HEK293T (cell line): ENCODE measurements around the gene GATAD2A.

Source experiments
- CTCF ChIA-PET: fragments of 350-600 bp; formaldehyde crosslinking; extraction: SDS; loops from one replicate; lab custom pipeline; 2021; ENCODE audit warnings: antibody characterized with exemption, inconsistent platforms; lab: Yijun Ruan, JAX
- POLR2A ChIA-PET: fragments of 350-600 bp; formaldehyde crosslinking; extraction: SDS; loops from one replicate; lab custom pipeline; 2020; ENCODE audit warnings: antibody characterized with exemption, inconsistent platforms; lab: Yijun Ruan, JAX
- DNase-seq: peaks from one replicate; pipeline ENCODE4 v3.0.0; 2012; ENCODE audit warnings: mixed read lengths; ENCODE audit errors: extremely low spot score
- ARNT ChIP-seq: fragments of 450-650 bp; IDR thresholded peaks from 2 replicates; pipeline ENCODE4 v1.6.1; 2017; ENCODE audit warnings: mild to moderate bottlenecking
- BHLHE40 ChIP-seq: fragments of 450-650 bp; IDR thresholded peaks from 2 replicates; pipeline ENCODE4 v1.6.1; 2016; ENCODE audit warnings: mild to moderate bottlenecking, moderate library complexity, borderline replicate concordance
- CTBP1 ChIP-seq: fragments of 450-650 bp; IDR thresholded peaks from 2 replicates; pipeline ENCODE4 v1.6.1; 2016; ENCODE audit warnings: borderline replicate concordance
- ELF4 ChIP-seq: fragments of 450-650 bp; IDR thresholded peaks from 2 replicates; pipeline ENCODE4 v1.6.1; 2017; ENCODE audit warnings: antibody characterized with exemption
- FOXA1 ChIP-seq: fragments of 450-650 bp; IDR thresholded peaks from 2 replicates; pipeline ENCODE4 v1.6.1; 2016; ENCODE audit warnings: mild to moderate bottlenecking
- FOXK2 ChIP-seq: fragments of 450-650 bp; IDR thresholded peaks from 2 replicates; pipeline ENCODE4 v1.6.1; 2016; ENCODE audit warnings: mild to moderate bottlenecking
- FOXM1 ChIP-seq: fragments of 450-650 bp; IDR thresholded peaks from 2 replicates; pipeline ENCODE4 v1.6.1; 2017; ENCODE audit warnings: mild to moderate bottlenecking, borderline replicate concordance
- HDGF ChIP-seq: fragments of 450-650 bp; IDR thresholded peaks from 2 replicates; pipeline ENCODE4 v1.6.1; 2017; ENCODE audit warnings: antibody characterized with exemption, borderline replicate concordance
- L3MBTL2 ChIP-seq: fragments of 450-650 bp; conservative IDR thresholded peaks from 2 replicates; pipeline ENCODE4 v1.6.1; 2016; ENCODE audit warnings: mild to moderate bottlenecking
- LEF1 ChIP-seq: fragments of 450-650 bp; IDR thresholded peaks from 2 replicates; pipeline ENCODE4 v1.6.1; 2017; ENCODE audit warnings: mild to moderate bottlenecking, borderline replicate concordance
- NFRKB ChIP-seq: fragments of 450-650 bp; IDR thresholded peaks from 2 replicates; pipeline ENCODE4 v1.6.1; 2016; ENCODE audit warnings: mild to moderate bottlenecking, moderate library complexity
- SP1 ChIP-seq: fragments of 450-650 bp; IDR thresholded peaks from 2 replicates; pipeline ENCODE4 v1.6.1; 2017
- SUZ12 ChIP-seq: fragments of 450-650 bp; IDR thresholded peaks from 2 replicates; pipeline ENCODE4 v1.6.1; 2016; ENCODE audit warnings: mild to moderate bottlenecking
- TARDBP ChIP-seq: fragments of 450-650 bp; IDR thresholded peaks from 2 replicates; pipeline ENCODE4 v1.6.1; 2016
- ZNF384 ChIP-seq: fragments of 450-650 bp; IDR thresholded peaks from 2 replicates; pipeline ENCODE4 v1.6.1; 2016
- TF ChIP-seq, protein P1 (sequence below): fragments of 450-650 bp; IDR thresholded peaks from 2 replicates; pipeline ENCODE4 v1.6.1; 2016

GATAD2A gene

DNA sequence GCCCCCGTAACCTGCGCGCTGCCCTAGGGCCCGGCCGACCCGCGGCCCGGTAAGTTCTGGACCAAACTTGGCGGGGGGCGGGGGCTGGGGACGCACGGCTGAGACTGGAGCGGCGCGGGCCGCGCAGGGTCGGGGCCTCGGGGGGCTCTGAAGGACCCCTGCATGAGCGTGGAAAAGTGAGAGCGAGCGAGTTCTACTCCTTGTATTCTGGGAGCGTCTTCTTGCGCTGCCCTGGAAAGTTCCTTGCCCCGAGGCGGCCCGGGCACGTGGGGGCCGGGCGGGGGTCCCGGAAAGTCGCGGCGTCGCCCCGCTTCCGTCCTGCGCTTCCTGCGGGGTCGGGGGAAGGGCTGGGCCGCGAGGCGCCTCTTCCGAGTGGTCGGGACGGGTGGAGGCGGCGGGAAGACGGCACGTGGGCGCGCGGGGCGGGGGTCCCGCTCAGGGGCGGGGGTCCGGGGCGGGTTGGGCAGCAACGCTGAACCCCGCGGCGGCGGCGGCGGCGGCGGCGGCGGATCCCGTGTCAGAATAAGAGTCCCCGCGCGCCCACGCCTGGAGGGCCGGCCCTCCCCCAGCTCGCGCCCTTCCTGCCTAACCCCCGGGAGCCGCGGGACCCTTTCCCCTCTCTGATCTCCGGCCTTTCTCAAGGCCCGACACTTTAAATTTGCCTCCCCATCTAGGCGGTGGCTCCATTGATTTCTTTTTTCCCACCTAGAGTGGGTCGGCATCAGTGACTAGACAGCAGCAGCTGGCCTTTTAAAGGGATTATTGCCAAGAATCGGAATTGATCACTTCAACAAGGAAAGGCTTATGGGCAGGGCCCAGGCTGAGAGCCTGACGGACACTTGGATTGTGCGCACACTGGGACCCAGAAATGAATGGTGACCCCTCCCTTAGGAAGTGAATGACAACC lies 749 bp downstream of the GATAD2A start:
- CTCF ChIA-PET = interaction anchor here (1.5 kb wide), 1 partner anchor 9 kb away, joined by 4 read pairs; no protein-coding TSS in a partner anchor
- peak; percentile 39; the same call in 1 of the 2 replicates for TF ChIP-seq L3MBTL2
- TF ChIP-seq TARDBP = no peak
- POLR2A ChIA-PET = interaction anchor here (0.9 to 4.1 kb wide), 15 partner anchors 9 to 331 kb away, joined by 3 to 21 read pairs (median 6); partner anchors contain the start of genes NDUFA13, NR2C2AP and TSSK6
- DNase-seq = peak; percentile 44

DNA sequence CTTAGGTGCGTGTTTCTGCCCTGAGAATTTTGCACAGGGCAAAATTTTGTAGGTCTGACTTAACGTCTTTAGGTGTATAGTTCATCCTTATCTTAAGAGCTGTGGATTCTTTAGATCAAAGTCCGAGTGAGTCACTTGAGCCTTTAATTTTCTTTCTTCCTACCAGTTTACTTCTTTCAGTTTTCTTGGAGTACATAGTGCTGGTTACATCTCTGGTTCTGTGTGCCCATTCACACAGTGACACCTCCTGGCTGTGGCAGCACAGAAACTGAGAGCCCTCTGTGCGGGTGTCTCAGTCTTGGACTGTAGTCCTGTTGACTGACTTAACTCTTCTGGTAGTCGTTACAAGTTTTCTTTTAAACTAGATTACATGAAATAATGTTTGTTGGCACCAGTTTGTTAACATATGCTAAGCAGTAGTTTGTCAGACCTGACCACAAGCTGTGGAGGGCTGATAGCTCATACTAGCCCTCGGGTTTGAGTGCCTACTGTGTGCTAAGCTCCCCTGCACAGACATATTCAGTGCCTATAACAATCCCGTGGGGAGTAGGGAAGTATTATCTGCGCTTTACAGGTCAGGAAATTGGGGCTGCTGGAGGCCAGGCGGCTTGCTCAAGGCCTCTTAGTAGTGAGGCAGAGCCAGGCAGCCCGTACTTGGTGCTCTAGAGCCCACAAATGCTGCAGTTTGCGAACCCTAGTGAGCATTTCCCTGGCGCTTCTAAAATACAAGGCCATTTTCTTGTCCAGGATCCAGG lies 1.6 kb downstream of the GATAD2A start:
- ChIA-PET CTCF (interaction anchor here (0.7 kb wide), 1 partner anchor 21 kb away, joined by 3 read pairs; no protein-coding TSS in a partner anchor), POLR2A (interaction anchor here (1.0 kb wide), 2 partner anchors 12 to 109 kb away, joined by 3 to 4 read pairs; partner anchors contain the start of gene NDUFA13)
- no peak for DNase-seq
- TF ChIP-seq, protein P1, sequence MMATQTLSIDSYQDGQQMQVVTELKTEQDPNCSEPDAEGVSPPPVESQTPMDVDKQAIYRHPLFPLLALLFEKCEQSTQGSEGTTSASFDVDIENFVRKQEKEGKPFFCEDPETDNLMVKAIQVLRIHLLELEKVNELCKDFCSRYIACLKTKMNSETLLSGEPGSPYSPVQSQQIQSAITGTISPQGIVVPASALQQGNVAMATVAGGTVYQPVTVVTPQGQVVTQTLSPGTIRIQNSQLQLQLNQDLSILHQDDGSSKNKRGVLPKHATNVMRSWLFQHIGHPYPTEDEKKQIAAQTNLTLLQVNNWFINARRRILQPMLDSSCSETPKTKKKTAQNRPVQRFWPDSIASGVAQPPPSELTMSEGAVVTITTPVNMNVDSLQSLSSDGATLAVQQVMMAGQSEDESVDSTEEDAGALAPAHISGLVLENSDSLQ = no peak
- TF ChIP-seq CTBP1 = no peak
- no peak for TF ChIP-seq HDGF
- no peak for TF ChIP-seq TARDBP
- no peak for TF ChIP-seq ZNF384
- TF ChIP-seq FOXA1 = no peak
- no peak for TF ChIP-seq BHLHE40
- TF ChIP-seq FOXK2 = no peak

DNA sequence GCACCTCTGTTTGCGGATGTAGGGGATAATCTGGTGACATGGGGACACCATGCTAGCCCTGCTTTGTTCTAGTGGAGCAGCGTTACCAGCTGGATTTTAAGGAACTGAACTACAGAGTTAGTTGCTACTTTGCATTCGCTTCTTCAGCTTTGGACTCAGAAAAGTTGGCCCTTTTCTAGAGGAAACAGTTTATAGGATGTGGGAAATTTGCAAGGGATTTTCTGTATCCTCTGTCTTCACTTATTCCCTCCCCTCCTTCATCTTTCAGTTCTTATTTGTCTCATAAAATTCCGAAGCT lies 2.1 kb downstream of the GATAD2A start:
- ChIA-PET POLR2A (interaction anchor here (1.0 kb wide), 1 partner anchor 12 kb away, joined by 3 read pairs; no protein-coding TSS in a partner anchor), CTCF (interaction anchor here (0.7 kb wide), 1 partner anchor 22 kb away, joined by 3 read pairs; no protein-coding TSS in a partner anchor)
- DNase-seq = no peak
- TF ChIP-seq ARNT = no peak
- TF ChIP-seq LEF1 = no peak
- no peak for TF ChIP-seq ZNF384
- no peak for TF ChIP-seq SUZ12
- TF ChIP-seq TARDBP = no peak
- no peak for TF ChIP-seq FOXA1

DNA sequence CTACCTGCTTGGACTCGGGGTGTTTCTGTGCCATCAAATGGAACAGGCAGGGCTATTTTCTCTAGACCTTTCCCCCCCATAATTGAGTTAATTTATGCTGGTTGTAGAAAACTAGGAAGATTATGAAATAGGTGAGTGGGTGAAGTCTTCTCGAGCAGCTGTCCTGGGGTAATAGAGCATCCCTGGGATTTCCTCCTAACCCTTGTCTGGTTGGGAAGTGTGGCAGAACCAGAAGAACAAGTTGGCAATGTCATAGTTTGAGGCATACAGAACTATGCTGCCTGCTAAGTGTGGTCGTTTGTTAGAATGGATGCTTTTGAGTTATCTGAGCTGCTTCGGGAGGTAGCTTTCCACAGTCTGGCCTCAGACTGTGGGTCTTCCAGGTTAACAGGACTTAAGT lies 3.7 kb downstream of the GATAD2A start:
- POLR2A ChIA-PET = no interaction called here
- TF ChIP-seq SUZ12 = no peak
- no peak for TF ChIP-seq FOXM1
- TF ChIP-seq ZNF384 = no peak
- TF ChIP-seq CTBP1 = no peak
- TF ChIP-seq ARNT = no peak
- TF ChIP-seq FOXK2 = no peak
- no peak for TF ChIP-seq FOXA1
- no peak for TF ChIP-seq HDGF
- TF ChIP-seq NFRKB = no peak
- DNase-seq = no peak
- CTCF ChIA-PET = interaction anchor here (0.6 kb wide), 1 partner anchor 322 kb away, joined by 6 read pairs; no protein-coding TSS in a partner anchor

DNA sequence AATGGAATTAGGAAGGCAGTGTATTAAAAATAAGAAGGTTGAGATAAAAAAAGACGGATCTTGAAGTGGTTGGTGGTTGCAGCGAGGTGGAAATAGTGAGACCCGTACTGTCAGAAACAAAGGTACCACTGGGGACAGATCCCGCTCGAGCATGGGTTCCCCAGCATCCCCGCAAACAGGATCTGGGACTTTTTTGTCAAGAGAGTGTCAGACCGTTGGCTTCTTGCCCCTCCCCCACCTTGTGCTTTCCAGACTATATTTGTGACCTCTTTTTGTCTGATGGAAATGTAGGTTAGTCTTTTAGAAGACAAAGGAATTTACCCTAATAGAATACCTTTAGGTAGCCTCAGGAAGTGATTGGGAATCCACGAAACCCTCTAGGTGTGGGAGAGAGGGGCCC lies 4.2 kb downstream of the GATAD2A start:
- no peak for DNase-seq
- POLR2A ChIA-PET = no interaction called here
- CTCF ChIA-PET = no interaction called here
- TF ChIP-seq SP1 = no peak
- TF ChIP-seq FOXA1 = no peak
- no peak for TF ChIP-seq HDGF
- no peak for TF ChIP-seq TARDBP
- TF ChIP-seq BHLHE40 = no peak
- no peak for TF ChIP-seq ARNT
- no peak for TF ChIP-seq L3MBTL2
- TF ChIP-seq NFRKB = no peak
- no peak for TF ChIP-seq FOXM1
- TF ChIP-seq ELF4 = no peak
- no peak for TF ChIP-seq LEF1
- no peak for TF ChIP-seq ZNF384

DNA sequence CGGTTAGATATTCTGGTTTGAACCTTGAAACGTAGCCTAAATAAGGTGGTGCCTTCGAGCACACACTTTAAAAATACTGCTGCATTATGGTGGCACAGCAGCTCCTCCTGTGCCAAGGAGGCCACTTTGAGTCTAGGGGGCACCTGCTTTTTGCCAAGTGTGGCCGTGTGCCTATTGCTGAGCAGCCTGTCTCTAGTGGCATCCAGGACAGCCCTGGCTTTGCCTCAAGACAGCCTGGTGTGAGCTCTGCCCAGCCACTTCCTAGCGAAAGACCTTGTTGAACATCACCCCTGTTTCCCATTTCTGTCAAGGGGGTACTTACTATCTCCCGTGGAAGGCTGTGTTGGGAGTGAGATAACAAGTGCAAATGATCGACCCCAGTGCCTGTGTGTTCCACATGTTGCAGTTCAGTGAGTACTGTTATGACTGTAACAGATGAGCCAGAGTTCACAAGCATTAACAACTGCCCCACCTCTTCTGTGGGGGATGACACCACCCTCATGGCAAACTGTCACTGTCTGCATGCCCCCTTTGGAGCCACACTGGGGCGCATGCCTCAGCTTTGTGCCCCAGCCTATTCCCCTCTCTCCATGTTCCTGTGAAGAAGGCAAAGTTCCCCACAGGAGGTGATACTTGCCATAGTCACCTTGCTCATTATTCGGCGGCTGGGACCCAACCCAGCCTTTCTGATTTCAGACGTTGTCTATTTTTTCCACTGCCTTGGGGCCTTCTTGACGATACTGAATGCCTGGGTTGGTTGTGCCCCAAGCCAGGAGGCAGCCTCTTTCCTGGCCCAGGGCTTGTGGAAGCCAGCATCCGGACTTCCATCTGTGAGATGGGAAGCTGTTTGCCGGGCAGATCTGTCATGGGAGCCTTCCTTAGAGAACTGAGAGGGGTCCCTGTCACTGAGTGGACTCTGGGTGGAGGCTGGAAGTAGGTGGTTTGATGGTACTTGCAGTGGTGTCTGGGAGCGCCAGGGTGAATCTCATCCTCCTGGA lies 5.4 kb downstream of the GATAD2A start:
- no peak for DNase-seq
- POLR2A ChIA-PET = interaction anchor here (0.6 kb wide), 1 partner anchor 46 kb away, joined by 4 read pairs; no protein-coding TSS in a partner anchor
- CTCF ChIA-PET = no interaction called here
- no peak for TF ChIP-seq LEF1
- no peak for TF ChIP-seq SUZ12
- TF ChIP-seq CTBP1 = no peak
- no peak for TF ChIP-seq FOXK2
- no peak for TF ChIP-seq ELF4
- TF ChIP-seq L3MBTL2 = no peak
- TF ChIP-seq ARNT = no peak
- TF ChIP-seq HDGF = no peak
- TF ChIP-seq TARDBP = no peak
- no peak for TF ChIP-seq ZNF384
- no peak for TF ChIP-seq FOXA1
- no peak for TF ChIP-seq BHLHE40
- TF ChIP-seq, protein P1 = no peak
- no peak for TF ChIP-seq NFRKB
- no peak for TF ChIP-seq FOXM1
- TF ChIP-seq SP1 = no peak
